Testis (tissue), 3 donors: Measurements from ENCODE around the gene HK1. TPM values are rescaled to one million over a fixed set of nuclear protein-coding genes. Genes with fewer than 3 reads are reported as not detected.

Source experiments
- DNase-seq: peaks from one replicate; pipeline ENCODE4 v3.0.0-alpha.2; 2019
- H3K27ac ChIP-seq, 2 donors: fragments of 200-600 bp; sonication (generic); one replicate each; pipeline ENCODE4 v1.5.1; 2019
- H3K27me3 ChIP-seq: fragments of 200-600 bp; sonication (generic); one replicate; pipeline ENCODE4 v1.5.1; 2019
- H3K36me3 ChIP-seq: fragments of 200-600 bp; sonication (generic); one replicate; pipeline ENCODE4 v1.5.1; 2017; ENCODE audit warnings: low read depth; ENCODE audit errors: missing control alignments
- H3K4me1 ChIP-seq: fragments of 200-600 bp; sonication (generic); one replicate; pipeline ENCODE4 v1.5.1; 2019
- H3K4me3 ChIP-seq, 2 donors: fragments of 200-600 bp; sonication (generic); one replicate each; pipeline ENCODE4 v1.5.1; 2017 to 2019
- H3K9me3 ChIP-seq: fragments of 200-600 bp; sonication (generic); one replicate; pipeline ENCODE4 v1.5.1; 2017
- POLR2A ChIP-seq: fragments of 450-650 bp; IDR thresholded peaks from one replicate; pipeline ENCODE4 v1.6.1; 2017; ENCODE audit warnings: antibody characterized with exemption, mild to moderate bottlenecking, moderate library complexity
- WGBS, 2 donors: methylation state at CpG; one replicate each; pipeline ENCODE4 v1.1.5; 2018; 5-methylcytosine and 5-hydroxymethylcytosine counted together
- intact Hi-C: fragments of 100-400 bp; cut with DNase I; formaldehyde crosslinking; loops from one replicate; pipeline ENCODE4 v1.15.1; 2023; ENCODE audit warnings: low total_unique reads
- polyA plus RNA-seq: library from polyadenylated mRNA; stranded (reverse); fragments of 350-450 nt; fragmentation: Illumina TruSeq; extraction: RNeasy Lipid Tissue Mini Kit (QIAGEN cat#74804); gene quantifications from one replicate; pipeline ENCODE4 v1.2.3, GENCODE V29; 2014; ENCODE audit warnings: low read depth, low replicate concordance; ENCODE audit not compliant: insufficient read depth
- total RNA-seq, 2 donors: library from RNA; depleted of rRNA; stranded (reverse); fragments of >200 nt; gene quantifications; one replicate each; pipeline ENCODE4 v1.2.3, GENCODE V29; 2016
- TF ChIP-seq, protein P1 (sequence below), 3 experiments: fragments of 450-650 bp in 2 of 3; fragments of 200-600 bp in 1 of 3; sonication (generic) in 1 of 3; IDR thresholded peaks; one replicate each; pipeline ENCODE4 v1.5.1; 2016 to 2019; ENCODE audit warnings: antibody characterized with exemption in 3 of 3, mild to moderate bottlenecking in 2 of 3, moderate library complexity in 1 of 3

Gene HK1
- total and polyA plus RNA-seq, 3 donors from 2014 or later: 62.3 to 179 (median 143) TPM

DNA sequence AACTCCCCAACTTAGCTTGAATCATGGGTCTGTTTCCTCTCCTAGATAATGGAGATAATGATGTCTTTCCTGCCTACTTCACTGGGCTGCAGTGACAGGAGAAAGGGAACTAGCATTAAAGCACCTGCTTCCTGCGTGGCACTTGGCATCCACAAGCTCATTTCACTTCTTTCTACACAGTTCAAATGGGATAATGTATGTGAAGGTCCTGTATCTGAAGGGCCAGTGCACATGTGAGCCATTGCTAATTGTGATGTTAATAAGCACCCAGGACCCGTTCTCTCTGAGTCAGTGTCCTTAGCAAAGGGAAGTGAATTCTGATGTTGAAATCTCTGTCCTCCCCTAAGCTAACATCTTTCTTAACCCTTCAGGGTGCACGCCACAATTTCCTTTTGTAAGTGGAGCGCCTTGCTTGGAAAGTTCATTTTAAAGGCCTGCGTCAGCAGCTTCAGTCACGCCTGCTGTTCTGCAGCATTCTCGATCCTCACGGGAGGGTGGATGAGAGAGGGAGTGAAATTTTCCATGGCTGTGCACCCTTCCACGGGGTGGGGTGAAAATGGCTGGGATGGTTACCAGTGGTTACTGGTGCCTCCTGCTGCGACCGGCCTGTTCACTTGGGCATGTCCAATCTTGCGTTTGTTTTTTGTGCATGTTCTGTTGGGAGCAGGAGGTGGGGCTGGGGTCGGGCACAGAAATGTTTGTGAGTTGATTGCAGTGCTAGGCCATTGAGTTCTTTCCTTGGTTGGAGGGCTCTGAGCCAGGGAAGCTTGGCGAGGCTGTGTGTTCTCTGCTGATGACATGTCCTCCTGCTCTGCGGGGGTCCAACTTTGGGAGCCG, 59.2 kb downstream of the HK1 start:
- Histone ChIP-seq H3K27me3 (no peaks in the 10 kb centered on the region), H3K9me3 (no peaks in the 10 kb centered on the region), H3K4me1 (peaks cover 23% of the 10 kb centered on the region), H3K4me3 (no peak overlapping the region), H3K36me3 (no peaks in the 10 kb centered on the region), H3K27ac (no peak overlapping the region)
- no peak for DNase-seq
- WGBS, 2 donors: 66 to 93% methylated on average over 13 to 16 of the region's 16 CpGs
- intact Hi-C loops: no loop called here
- no peak for TF ChIP-seq POLR2A
- TF ChIP-seq, protein P1, sequence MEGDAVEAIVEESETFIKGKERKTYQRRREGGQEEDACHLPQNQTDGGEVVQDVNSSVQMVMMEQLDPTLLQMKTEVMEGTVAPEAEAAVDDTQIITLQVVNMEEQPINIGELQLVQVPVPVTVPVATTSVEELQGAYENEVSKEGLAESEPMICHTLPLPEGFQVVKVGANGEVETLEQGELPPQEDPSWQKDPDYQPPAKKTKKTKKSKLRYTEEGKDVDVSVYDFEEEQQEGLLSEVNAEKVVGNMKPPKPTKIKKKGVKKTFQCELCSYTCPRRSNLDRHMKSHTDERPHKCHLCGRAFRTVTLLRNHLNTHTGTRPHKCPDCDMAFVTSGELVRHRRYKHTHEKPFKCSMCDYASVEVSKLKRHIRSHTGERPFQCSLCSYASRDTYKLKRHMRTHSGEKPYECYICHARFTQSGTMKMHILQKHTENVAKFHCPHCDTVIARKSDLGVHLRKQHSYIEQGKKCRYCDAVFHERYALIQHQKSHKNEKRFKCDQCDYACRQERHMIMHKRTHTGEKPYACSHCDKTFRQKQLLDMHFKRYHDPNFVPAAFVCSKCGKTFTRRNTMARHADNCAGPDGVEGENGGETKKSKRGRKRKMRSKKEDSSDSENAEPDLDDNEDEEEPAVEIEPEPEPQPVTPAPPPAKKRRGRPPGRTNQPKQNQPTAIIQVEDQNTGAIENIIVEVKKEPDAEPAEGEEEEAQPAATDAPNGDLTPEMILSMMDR (IDR thresholded peaks at IDR 0.05): no peak

DNA sequence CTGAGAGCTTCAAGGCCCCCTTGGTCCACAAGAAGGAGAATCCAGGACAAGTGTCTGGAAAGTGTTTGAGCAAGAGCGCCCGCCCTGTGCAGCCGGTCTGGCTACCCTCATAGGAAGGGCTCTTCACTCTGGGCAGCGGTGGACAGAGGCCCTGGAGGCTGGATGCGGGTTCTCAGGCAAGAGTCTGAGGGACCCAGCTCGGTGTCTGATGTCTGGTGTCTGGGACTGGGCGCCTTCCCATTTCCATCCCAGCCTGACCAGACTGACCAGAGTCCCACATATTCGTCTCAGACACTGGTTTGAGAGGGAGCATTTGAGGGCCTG, 59.8 kb downstream of the HK1 start:
- WGBS, 2 donors: 80 to 92% methylated on average over 2 to 8 of the region's 8 CpGs
- intact Hi-C loops: no loop called here
- Histone ChIP-seq H3K4me1 (peaks cover 23% of the 10 kb centered on the region), H3K27me3 (no peaks in the 10 kb centered on the region), H3K4me3 (no peak overlapping the region), H3K9me3 (no peaks in the 10 kb centered on the region), H3K27ac (no peak overlapping the region), H3K36me3 (no peaks in the 10 kb centered on the region)
- DNase-seq: no peak
- no peak for TF ChIP-seq POLR2A
- TF ChIP-seq, protein P1 (IDR thresholded peaks at IDR 0.05): no peak

DNA sequence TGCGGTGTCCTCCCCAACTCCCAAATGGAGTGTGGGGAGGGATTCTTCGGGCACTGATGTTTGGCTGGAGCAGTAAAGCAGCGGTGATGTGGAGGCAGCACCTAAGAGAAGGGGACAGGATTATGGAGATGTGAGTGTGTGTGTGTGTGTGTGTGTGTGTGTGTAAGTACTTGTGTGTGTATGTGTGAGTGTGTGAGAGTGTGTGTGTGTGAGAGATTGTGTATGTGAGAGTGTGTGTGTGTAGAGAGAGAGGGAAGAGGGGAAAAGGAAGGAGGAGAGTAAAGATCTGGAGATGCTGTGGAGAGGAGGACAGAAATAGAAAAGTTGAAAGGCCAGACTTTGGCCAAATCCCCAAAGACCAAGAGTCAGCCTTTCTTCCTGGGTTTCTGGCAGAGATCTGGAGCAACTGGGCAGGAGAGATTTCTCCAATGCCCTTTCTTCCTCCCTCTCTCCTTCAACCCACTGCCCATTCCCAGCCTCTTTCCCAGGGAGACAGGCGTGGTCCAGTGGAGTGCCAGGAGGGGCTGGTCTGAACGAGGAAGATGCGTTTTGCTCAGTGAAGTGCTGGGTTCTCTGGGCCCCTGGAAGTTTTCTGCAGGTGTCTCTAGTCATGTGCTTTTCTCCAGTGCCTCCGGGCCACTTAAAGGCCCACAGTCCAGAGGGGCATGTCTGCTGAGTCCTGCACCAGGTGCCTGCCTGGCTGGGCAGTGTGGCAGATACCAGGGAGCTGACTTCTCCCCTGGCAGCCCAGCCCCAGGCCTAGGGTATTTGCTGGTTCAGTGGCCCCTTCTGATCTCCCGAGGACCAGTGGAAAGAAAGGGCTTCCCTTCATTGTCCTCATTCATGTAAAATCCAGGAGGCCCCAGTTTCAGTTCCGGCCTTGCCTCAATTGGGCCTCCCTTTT, 60.5 kb downstream of the HK1 start:
- intact Hi-C loops: no loop called here
- TF ChIP-seq, protein P1 (IDR thresholded peaks at IDR 0.05): no peak
- TF ChIP-seq POLR2A: no peak
- Histone ChIP-seq H3K4me3 (no peak overlapping the region), H3K27me3 (no peaks in the 10 kb centered on the region), H3K9me3 (no peaks in the 10 kb centered on the region), H3K4me1 (peaks cover 23% of the 10 kb centered on the region), H3K27ac (no peak overlapping the region), H3K36me3 (no peaks in the 10 kb centered on the region)
- no peak for DNase-seq
- WGBS, 2 donors: 74 to 83% methylated on average over 8 to 9 of the region's 9 CpGs

DNA sequence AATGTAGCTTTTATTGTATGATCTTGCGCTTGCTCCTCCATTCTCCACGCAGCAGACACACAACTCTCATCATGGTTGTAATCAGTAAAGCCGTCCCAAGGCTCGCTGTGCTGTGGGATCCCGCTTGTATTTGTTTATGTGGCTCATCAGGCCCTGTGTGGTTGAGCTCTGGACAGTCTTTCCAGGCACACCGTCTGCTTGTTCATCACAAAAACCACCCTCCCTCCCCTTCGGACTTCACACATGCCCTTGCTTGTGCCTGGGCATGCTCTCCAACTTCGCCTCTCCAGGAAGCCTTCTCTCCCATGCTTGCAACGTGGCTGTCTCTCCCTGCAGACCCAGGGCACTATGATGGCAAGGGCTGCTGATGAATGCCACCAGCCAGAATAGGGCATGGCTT, 62.4 kb downstream of the HK1 start:
- intact Hi-C loops: no loop called here
- WGBS, 2 donors: 85 to 97% methylated on average over 9 of the region's 9 CpGs

More for the DNA sequence above, 62.4 kb downstream of the HK1 start:
- Histone ChIP-seq H3K4me1 (peaks cover 12% of the 10 kb centered on the region), H3K27ac (no peak overlapping the region), H3K36me3 (no peaks in the 10 kb centered on the region), H3K9me3 (no peaks in the 10 kb centered on the region), H3K27me3 (no peaks in the 10 kb centered on the region), H3K4me3 (no peak overlapping the region)
- no peak for DNase-seq
- TF ChIP-seq, protein P1 (IDR thresholded peaks at IDR 0.05): no peak
- TF ChIP-seq POLR2A: no peak
